Uterus (tissue), 2 donors: ENCODE data around the gene ADGRD1.

Source experiments
- POLR2A ChIP-seq, 2 donors: fragments of 450-650 bp; IDR thresholded peaks; one replicate each; pipeline ENCODE4 v1.6.1; 2016; ENCODE audit warnings: antibody characterized with exemption in 2 of 2, mild to moderate bottlenecking in 1 of 2, moderate library complexity in 1 of 2
- TF ChIP-seq, protein P1 (sequence below), 4 experiments: fragments of 200-600 bp in 2 of 4; fragments of 450-650 bp in 2 of 4; sonication (generic) in 2 of 4; IDR thresholded peaks; one replicate each; pipeline ENCODE4 v1.5.1; 2016 to 2019; ENCODE audit warnings: antibody characterized with exemption in 4 of 4, mild to moderate bottlenecking in 2 of 4, moderate library complexity in 1 of 4

DNA sequence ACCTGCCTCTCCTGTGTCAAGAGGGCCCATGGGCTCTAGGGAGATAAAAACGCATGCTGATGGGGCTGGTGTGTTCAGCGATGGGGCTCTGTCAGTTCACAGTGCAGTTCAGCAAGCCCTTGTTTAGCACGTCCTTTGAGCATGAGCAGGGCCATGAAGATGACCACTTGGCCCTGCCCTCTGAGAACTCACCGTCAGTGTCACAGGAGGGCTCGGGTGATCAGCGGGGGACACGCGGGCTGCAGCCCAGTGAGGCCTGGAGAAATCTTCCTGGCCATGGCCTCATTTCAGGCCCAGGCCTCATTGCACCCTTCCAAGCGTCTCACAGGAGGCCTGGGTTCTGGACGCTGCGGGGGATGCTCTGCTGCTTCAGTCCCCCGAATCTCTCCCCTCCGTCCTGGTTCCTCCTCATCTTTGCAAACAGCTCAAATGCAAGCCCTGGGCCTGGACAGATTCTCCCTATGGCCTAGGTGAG is 181.6 kb downstream of the ADGRD1 start:
- TF ChIP-seq, protein P1, sequence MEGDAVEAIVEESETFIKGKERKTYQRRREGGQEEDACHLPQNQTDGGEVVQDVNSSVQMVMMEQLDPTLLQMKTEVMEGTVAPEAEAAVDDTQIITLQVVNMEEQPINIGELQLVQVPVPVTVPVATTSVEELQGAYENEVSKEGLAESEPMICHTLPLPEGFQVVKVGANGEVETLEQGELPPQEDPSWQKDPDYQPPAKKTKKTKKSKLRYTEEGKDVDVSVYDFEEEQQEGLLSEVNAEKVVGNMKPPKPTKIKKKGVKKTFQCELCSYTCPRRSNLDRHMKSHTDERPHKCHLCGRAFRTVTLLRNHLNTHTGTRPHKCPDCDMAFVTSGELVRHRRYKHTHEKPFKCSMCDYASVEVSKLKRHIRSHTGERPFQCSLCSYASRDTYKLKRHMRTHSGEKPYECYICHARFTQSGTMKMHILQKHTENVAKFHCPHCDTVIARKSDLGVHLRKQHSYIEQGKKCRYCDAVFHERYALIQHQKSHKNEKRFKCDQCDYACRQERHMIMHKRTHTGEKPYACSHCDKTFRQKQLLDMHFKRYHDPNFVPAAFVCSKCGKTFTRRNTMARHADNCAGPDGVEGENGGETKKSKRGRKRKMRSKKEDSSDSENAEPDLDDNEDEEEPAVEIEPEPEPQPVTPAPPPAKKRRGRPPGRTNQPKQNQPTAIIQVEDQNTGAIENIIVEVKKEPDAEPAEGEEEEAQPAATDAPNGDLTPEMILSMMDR (IDR thresholded peaks at IDR 0.05) = no peak
- TF ChIP-seq POLR2A (IDR thresholded peaks at IDR 0.05) = no peak
